Endothelial cell of umbilical vein (primary cell): ENCODE data around the gene EPC1. TPM values are rescaled to one million over a fixed set of nuclear protein-coding genes. Genes with fewer than 3 reads are reported as not detected.

Source experiments
- BruUV-seq: library from RNA; stranded (reverse); fragments of 400-500 nt; replicated peaks from 2 replicates; lab custom pipeline; 2021; lab: Mats Ljungman, UMichigan
- CTCF ChIA-PET: fragments of 300-600, 350-600 bp; sonication (Branson Sonifier 250); formaldehyde crosslinking; loops from one replicate; lab custom pipeline; 2021; ENCODE audit warnings: antibody characterized with exemption, inconsistent platforms; lab: Charles Lee
- POLR2A ChIA-PET: fragments of 300-600, 350-600 bp; sonication (Branson Sonifier 250); formaldehyde crosslinking; loops from one replicate; lab custom pipeline; 2021; ENCODE audit warnings: antibody characterized with exemption, inconsistent platforms; lab: Charles Lee
- DNase-seq: peaks from one replicate; pipeline ENCODE4 v3.0.0-alpha.2; 2011; ENCODE audit warnings: low read depth, low spot score
- FAIRE-seq: peaks from 2 replicates; lab custom pipeline; 2011; peaks lifted over from hg19 to GRCh38; lab: Jason Lieb, UNC
- H2AFZ ChIP-seq: 2 replicates; pipeline ENCODE4 v1.6.0; 2012; ENCODE audit warnings: low read depth, low read length, control low read depth, inconsistent platforms
- H3K27ac ChIP-seq: 2 replicates; pipeline ENCODE4 v1.5.1; 2011; ENCODE audit warnings: low read depth, mild to moderate bottlenecking, control low read depth, low read length, moderate library complexity; ENCODE audit not compliant: insufficient read depth
- H3K27me3 ChIP-seq, 2 experiments: 2 replicates each; pipeline versions ENCODE4 v1.6.0 to v1.6.1; 2011; ENCODE audit warnings: low read length in 2 of 2, mixed read lengths in 1 of 2; ENCODE audit not compliant: control insufficient read depth in 2 of 2, insufficient read depth in 2 of 2
- H3K36me3 ChIP-seq, 2 experiments: 2 replicates in 1 of 2; 3 replicates in 1 of 2; pipeline ENCODE4 v1.5.1; 2011; ENCODE audit warnings: low read length in 2 of 2, mild to moderate bottlenecking in 1 of 2, moderate library complexity in 1 of 2; ENCODE audit not compliant: control insufficient read depth in 2 of 2, insufficient read depth in 2 of 2; ENCODE audit errors: extremely low read depth in 1 of 2
- H3K4me1 ChIP-seq: 3 replicates; pipeline ENCODE4 v1.5.1; 2011; ENCODE audit warnings: mild to moderate bottlenecking, low read length; ENCODE audit not compliant: control insufficient read depth, insufficient read depth; ENCODE audit errors: extremely low read depth
- H3K4me2 ChIP-seq: 2 replicates; pipeline ENCODE4 v1.6.1; 2011; ENCODE audit warnings: low read length, control low read depth, mixed read lengths; ENCODE audit not compliant: insufficient read depth
- H3K4me3 ChIP-seq, 3 experiments: fragments of 200-600 bp in 1 of 3; sonication (generic), shearing (Covaris generic) in 1 of 3; replicated peaks in 1 of 3; 2 replicates each; pipeline ENCODE4 v1.5.1; 2011 to 2016; ENCODE audit warnings: control low read depth in 3 of 3, low read length in 3 of 3, mild to moderate bottlenecking in 2 of 3, inconsistent platforms in 1 of 3, low read depth in 1 of 3, moderate library complexity in 1 of 3; ENCODE audit not compliant: insufficient read depth in 1 of 3
- H3K79me2 ChIP-seq: 2 replicates; pipeline ENCODE4 v1.6.0; 2012; ENCODE audit warnings: low read length, inconsistent platforms; ENCODE audit not compliant: control insufficient read depth, insufficient read depth
- H3K9ac ChIP-seq: replicated peaks from 2 replicates; pipeline ENCODE3; 2011; ENCODE audit warnings: low read length, control low read depth; ENCODE audit not compliant: insufficient read depth; ENCODE audit errors: extremely low read depth
- H3K9me1 ChIP-seq: replicated peaks from 3 replicates; pipeline ENCODE4 v1.6.0; 2011; ENCODE audit warnings: mild to moderate bottlenecking, low read length; ENCODE audit not compliant: control insufficient read depth, insufficient read depth; ENCODE audit errors: extremely low read depth
- H3K9me3 ChIP-seq: replicated peaks from 2 replicates; pipeline ENCODE4 v1.5.1; 2012; ENCODE audit warnings: low read length, inconsistent platforms; ENCODE audit not compliant: control insufficient read depth, insufficient read depth
- H4K20me1 ChIP-seq: replicated peaks from 2 replicates; pipeline ENCODE3; 2011; ENCODE audit warnings: mild to moderate bottlenecking, low read length; ENCODE audit not compliant: control insufficient read depth, insufficient read depth; ENCODE audit errors: extremely low read depth
- EZH2 ChIP-seq: IDR thresholded peaks from 2 replicates; pipeline ENCODE4 v1.6.1; 2012; ENCODE audit warnings: borderline replicate concordance, low read depth, mild to moderate bottlenecking, moderate library complexity, low read length, inconsistent platforms; ENCODE audit not compliant: severe bottlenecking
- FOS ChIP-seq: IDR thresholded peaks from 2 replicates; pipeline ENCODE4 v1.6.1; 2011; ENCODE audit warnings: mild to moderate bottlenecking, low read length, moderate library complexity, borderline replicate concordance; ENCODE audit not compliant: insufficient read depth
- GATA2 ChIP-seq: IDR thresholded peaks from 2 replicates; pipeline ENCODE4 v1.7.0; 2011; ENCODE audit warnings: low read depth, mild to moderate bottlenecking, moderate library complexity, mixed read lengths, low read length; ENCODE audit not compliant: insufficient read length, insufficient read depth
- JUN ChIP-seq: IDR thresholded peaks from 2 replicates; pipeline ENCODE4 v1.6.1; 2011; ENCODE audit warnings: borderline replicate concordance, low read depth; ENCODE audit not compliant: insufficient read length, insufficient read depth
- MYC ChIP-seq: IDR thresholded peaks from one replicate; pipeline ENCODE4 v1.6.1; 2011; ENCODE audit warnings: mild to moderate bottlenecking, low read depth, low read length
- POLR2A ChIP-seq: IDR thresholded peaks from 2 replicates; pipeline ENCODE4 v1.6.1; 2012; ENCODE audit warnings: low read depth, mild to moderate bottlenecking, control low read depth, low read length
- POLR2AphosphoS5 ChIP-seq: IDR thresholded peaks from 2 replicates; pipeline ENCODE4 v1.6.1; 2012; ENCODE audit warnings: low read depth, mild to moderate bottlenecking, control low read depth, low read length, moderate library complexity; ENCODE audit not compliant: insufficient read depth
- dilution Hi-C: fragments of 300-500 bp; cut with MboI; formaldehyde crosslinking; loops from one replicate; pipeline ENCODE4 v1.15.0; 2019; ENCODE audit warnings: low sequenced_read_pairs; ENCODE audit not compliant: extremely low pct_ligation_motif_present
- intact Hi-C: fragments of 100-400 bp; cut with micrococcal nuclease; formaldehyde crosslinking; loops from one replicate; pipeline ENCODE4 v1.10.0; 2022
- polyA plus RNA-seq, 4 experiments: library from polyadenylated mRNA; depleted of rRNA in 3 of 4; stranded (reverse) in 3 of 4; unstranded in 1 of 4; fragments of >200 nt; gene quantifications; 2 replicates each; pipeline versions ENCODE4 v1.2.1 to v1.2.3, GENCODE V29; 2011 to 2012; ENCODE audit warnings: missing spikeins in 1 of 4
- total RNA-seq: library from RNA; stranded (reverse); gene quantifications from 2 replicates; pipeline ENCODE4 v1.2.3, GENCODE V29; 2021
- TF ChIP-seq, protein P1 (sequence below), 2 donors: IDR thresholded peaks; 1 replicate in 1 of 2; 2 replicates in 1 of 2; pipeline ENCODE4 v1.5.1; 2011; ENCODE audit warnings: low read length in 2 of 2, mild to moderate bottlenecking in 2 of 2, moderate library complexity in 2 of 2, control low read depth in 1 of 2, inconsistent platforms in 1 of 2, low read depth in 1 of 2; ENCODE audit not compliant: insufficient read depth in 1 of 2; ENCODE audit errors: extremely low read depth in 1 of 2
- TF ChIP-seq, protein P2 (sequence below): IDR thresholded peaks from 2 replicates; pipeline ENCODE4 v1.6.1; 2011; ENCODE audit not compliant: insufficient read depth, insufficient read length

Gene EPC1
- total and polyA plus RNA-seq, 2 donors (not counting 3 experiments of a cell fraction or from before 2014, with no cell fraction given): 27.9 to 39.0 TPM

DNA sequence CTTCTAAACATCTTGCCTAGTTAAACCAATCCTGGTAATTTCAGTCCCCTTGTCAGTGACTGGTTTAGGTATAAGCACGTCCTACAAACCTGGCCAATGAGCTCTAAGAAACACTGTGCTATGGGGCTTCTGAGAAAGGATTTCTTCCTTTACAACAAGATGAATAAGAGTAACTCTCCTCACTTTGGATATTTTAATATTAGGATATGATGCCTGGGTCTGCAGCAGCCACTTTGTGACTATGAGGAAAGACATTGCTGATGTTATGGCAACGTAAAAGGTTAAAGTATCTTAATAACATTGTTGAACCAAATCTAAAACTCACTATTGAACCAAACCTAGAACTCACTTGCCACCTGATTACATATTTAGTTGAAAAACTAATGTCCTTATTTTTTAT, 26.5 kb upstream of the EPC1 start:
- Histone ChIP-seq H3K9me1 (no peaks in the 10 kb centered on the region), H3K4me3 (no peak overlapping the region), H3K4me1 (peaks cover 8% of the 10 kb centered on the region), H3K27ac (no peak overlapping the region), H2AFZ (no peak overlapping the region), H3K36me3 (no peaks in the 10 kb centered on the region), H3K27me3 (no peaks in the 10 kb centered on the region), H3K79me2 (peaks cover 27% of the 10 kb centered on the region), H3K9ac (no peak overlapping the region), H3K4me2 (no peak overlapping the region), H4K20me1 (no peaks in the 10 kb centered on the region), H3K9me3 (no peaks in the 10 kb centered on the region)
- no TSS peak for BruUV-seq
- intact Hi-C loops: no loop called here
- ChIA-PET POLR2A (no interaction called here), CTCF (interaction anchor here (1.5 to 1.9 kb wide), 2 partner anchors 28 to 117 kb away, joined by 5 to 6 read pairs; no protein-coding TSS in a partner anchor)
- FAIRE-seq (no peak), DNase-seq (no peak)
- TF ChIP-seq JUN: no peak
- no peak for TF ChIP-seq EZH2
- TF ChIP-seq FOS: no peak
- TF ChIP-seq MYC: no peak
- TF ChIP-seq POLR2A: no peak
- TF ChIP-seq, protein P1, sequence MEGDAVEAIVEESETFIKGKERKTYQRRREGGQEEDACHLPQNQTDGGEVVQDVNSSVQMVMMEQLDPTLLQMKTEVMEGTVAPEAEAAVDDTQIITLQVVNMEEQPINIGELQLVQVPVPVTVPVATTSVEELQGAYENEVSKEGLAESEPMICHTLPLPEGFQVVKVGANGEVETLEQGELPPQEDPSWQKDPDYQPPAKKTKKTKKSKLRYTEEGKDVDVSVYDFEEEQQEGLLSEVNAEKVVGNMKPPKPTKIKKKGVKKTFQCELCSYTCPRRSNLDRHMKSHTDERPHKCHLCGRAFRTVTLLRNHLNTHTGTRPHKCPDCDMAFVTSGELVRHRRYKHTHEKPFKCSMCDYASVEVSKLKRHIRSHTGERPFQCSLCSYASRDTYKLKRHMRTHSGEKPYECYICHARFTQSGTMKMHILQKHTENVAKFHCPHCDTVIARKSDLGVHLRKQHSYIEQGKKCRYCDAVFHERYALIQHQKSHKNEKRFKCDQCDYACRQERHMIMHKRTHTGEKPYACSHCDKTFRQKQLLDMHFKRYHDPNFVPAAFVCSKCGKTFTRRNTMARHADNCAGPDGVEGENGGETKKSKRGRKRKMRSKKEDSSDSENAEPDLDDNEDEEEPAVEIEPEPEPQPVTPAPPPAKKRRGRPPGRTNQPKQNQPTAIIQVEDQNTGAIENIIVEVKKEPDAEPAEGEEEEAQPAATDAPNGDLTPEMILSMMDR (IDR thresholded peaks at IDR 0.05; ENCODE audit: extremely low read depth in 1 of 2, insufficient read depth in 1 of 2, low read depth in 1 of 2, low read length in 2 of 2): no peak
- TF ChIP-seq, protein P2, sequence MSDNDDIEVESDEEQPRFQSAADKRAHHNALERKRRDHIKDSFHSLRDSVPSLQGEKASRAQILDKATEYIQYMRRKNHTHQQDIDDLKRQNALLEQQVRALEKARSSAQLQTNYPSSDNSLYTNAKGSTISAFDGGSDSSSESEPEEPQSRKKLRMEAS: no peak
- TF ChIP-seq GATA2: no peak
- no peak for TF ChIP-seq POLR2AphosphoS5
- dilution Hi-C loops: no loop called here
